LNCaP clone FGC (cell line): ENCODE results near the gene GOLGA6B.
"Not testable (repeated sequence)": the region's sequence is repeated elsewhere in the genome, so short reads cannot be mapped to it uniquely, and the experiment has no call there.

Experiments
- DNase-seq: peaks from one replicate; pipeline ENCODE4 v3.0.0-alpha.2; 2011; ENCODE audit warnings: low read depth
- H3K4me3 ChIP-seq: 2 replicates; pipeline ENCODE4 v1.5.1; 2011; ENCODE audit warnings: mild to moderate bottlenecking, low read depth, low read length, control low read depth
- TF ChIP-seq, protein P1 (sequence below): IDR thresholded peaks from 2 replicates; pipeline ENCODE4 v1.5.1; 2012; ENCODE audit warnings: mild to moderate bottlenecking; ENCODE audit not compliant: control insufficient read depth, insufficient read depth; ENCODE audit errors: extremely low read depth

GOLGA6B gene

GRCh38 chr15:72698938-72699337 lies 44.4 kb downstream of the GOLGA6B start:
- no peak for DNase-seq
- TF ChIP-seq, protein P1, sequence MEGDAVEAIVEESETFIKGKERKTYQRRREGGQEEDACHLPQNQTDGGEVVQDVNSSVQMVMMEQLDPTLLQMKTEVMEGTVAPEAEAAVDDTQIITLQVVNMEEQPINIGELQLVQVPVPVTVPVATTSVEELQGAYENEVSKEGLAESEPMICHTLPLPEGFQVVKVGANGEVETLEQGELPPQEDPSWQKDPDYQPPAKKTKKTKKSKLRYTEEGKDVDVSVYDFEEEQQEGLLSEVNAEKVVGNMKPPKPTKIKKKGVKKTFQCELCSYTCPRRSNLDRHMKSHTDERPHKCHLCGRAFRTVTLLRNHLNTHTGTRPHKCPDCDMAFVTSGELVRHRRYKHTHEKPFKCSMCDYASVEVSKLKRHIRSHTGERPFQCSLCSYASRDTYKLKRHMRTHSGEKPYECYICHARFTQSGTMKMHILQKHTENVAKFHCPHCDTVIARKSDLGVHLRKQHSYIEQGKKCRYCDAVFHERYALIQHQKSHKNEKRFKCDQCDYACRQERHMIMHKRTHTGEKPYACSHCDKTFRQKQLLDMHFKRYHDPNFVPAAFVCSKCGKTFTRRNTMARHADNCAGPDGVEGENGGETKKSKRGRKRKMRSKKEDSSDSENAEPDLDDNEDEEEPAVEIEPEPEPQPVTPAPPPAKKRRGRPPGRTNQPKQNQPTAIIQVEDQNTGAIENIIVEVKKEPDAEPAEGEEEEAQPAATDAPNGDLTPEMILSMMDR = no peak
- H3K4me3 ChIP-seq = no peak overlapping the region

GRCh38 chr15:72700076-72700475 lies 45.6 kb downstream of the GOLGA6B start:
- H3K4me3 ChIP-seq = no peak overlapping the region
- no peak for DNase-seq
- TF ChIP-seq, protein P1 = no peak

DNA sequence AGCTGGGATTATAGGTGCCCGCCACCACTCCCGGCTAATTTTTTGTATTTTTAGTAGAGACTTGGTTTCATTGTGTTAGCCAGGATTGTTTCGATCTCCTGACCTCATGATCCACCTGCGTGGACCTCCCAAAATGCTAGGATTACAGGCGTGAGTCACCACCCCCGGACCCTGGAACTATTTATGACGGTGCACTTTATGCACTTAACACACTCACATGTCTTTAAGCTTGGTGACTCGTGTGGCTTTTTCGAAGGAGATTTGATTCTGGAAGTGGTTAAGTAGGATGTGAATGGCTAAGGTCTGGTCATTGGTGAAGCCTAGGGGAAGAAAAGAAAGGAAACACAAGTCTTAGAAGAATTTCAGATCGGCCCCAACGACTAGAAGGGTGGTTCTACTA lies 51.8 kb downstream of the GOLGA6B start:
- TF ChIP-seq, protein P1 = no peak
- no peak for DNase-seq
- no peak overlapping the region for H3K4me3 ChIP-seq

GRCh38 chr15:72708551-72709303 lies 54.2 kb downstream of the GOLGA6B start:
- not testable (repeated sequence) for H3K4me3 ChIP-seq, DNase-seq
